RWPE2 (cell line): Measurements from ENCODE around the gene FZD7.
A peak's percentile ranks its signal among the peaks of the same experiment; 100 is the strongest.

Experiments
- ATAC-seq: fragments of 200-7000 bp; cut with Tn5 transposase; 3 replicates; pipeline ENCODE4 v1.9.1; 2021; ENCODE audit warnings: low read depth
- DNase-seq: peaks from one replicate; pipeline ENCODE4 v3.0.0-alpha.2; 2020; ENCODE audit warnings: low spot score
- H3K27ac ChIP-seq: fragments of 450-650 bp; 2 replicates; pipeline ENCODE4 v1.5.1; 2017; ENCODE audit warnings: mild to moderate bottlenecking; ENCODE audit not compliant: poor library complexity, severe bottlenecking
- H3K27me3 ChIP-seq: fragments of 250-450 bp; sonication (Bioruptor Pico); 2 replicates; pipeline ENCODE4 v1.5.1; 2021; ENCODE audit warnings: mild to moderate bottlenecking, moderate library complexity; ENCODE audit not compliant: insufficient read depth, poor library complexity, severe bottlenecking
- H3K36me3 ChIP-seq: fragments of 250-450 bp; sonication (Bioruptor Pico); 2 replicates; pipeline ENCODE4 v1.5.1; 2020; ENCODE audit warnings: low read depth, mild to moderate bottlenecking, moderate library complexity
- H3K4me1 ChIP-seq: fragments of 250-450 bp; sonication (Bioruptor Pico); 2 replicates; pipeline ENCODE4 v1.5.1; 2021; ENCODE audit warnings: mild to moderate bottlenecking, moderate library complexity; ENCODE audit not compliant: insufficient read depth, poor library complexity, severe bottlenecking
- H3K4me3 ChIP-seq: fragments of 250-450 bp; sonication (Bioruptor Pico); 2 replicates; pipeline ENCODE4 v1.5.1; 2021; ENCODE audit warnings: mild to moderate bottlenecking, moderate library complexity; ENCODE audit not compliant: severe bottlenecking
- H3K9me3 ChIP-seq: fragments of 250-450 bp; sonication (Bioruptor Pico); 2 replicates; pipeline ENCODE4 v1.5.1; 2021; ENCODE audit warnings: mild to moderate bottlenecking, moderate library complexity; ENCODE audit not compliant: severe bottlenecking
- TF ChIP-seq, protein P1 (sequence below): fragments of 450-650 bp; IDR thresholded peaks from one replicate; pipeline ENCODE4 v1.5.1; 2017; ENCODE audit warnings: mild to moderate bottlenecking, moderate library complexity; ENCODE audit not compliant: poor library complexity, severe bottlenecking

The FZD7 gene

GRCh38 chr2:202072737-202073401, 39.2 kb downstream of the FZD7 start, which contains the start of gene KIAA2012:
Gene KIAA2012, plus strand, starts transcription at chr2:202073255. Its CDS starts 373 bp downstream, at chr2:202073628.
- Histone ChIP-seq H3K27ac (no peak within 1 kb of the TSS), H3K4me3 (no peak within 1 kb of the TSS), H3K4me1 (no peaks in the 10 kb centered on the region), H3K9me3 (no peaks in the 10 kb centered on the region), H3K36me3 (no peaks in the 10 kb centered on the region), H3K27me3 (no peaks in the 10 kb centered on the region)
- TF ChIP-seq, protein P1, sequence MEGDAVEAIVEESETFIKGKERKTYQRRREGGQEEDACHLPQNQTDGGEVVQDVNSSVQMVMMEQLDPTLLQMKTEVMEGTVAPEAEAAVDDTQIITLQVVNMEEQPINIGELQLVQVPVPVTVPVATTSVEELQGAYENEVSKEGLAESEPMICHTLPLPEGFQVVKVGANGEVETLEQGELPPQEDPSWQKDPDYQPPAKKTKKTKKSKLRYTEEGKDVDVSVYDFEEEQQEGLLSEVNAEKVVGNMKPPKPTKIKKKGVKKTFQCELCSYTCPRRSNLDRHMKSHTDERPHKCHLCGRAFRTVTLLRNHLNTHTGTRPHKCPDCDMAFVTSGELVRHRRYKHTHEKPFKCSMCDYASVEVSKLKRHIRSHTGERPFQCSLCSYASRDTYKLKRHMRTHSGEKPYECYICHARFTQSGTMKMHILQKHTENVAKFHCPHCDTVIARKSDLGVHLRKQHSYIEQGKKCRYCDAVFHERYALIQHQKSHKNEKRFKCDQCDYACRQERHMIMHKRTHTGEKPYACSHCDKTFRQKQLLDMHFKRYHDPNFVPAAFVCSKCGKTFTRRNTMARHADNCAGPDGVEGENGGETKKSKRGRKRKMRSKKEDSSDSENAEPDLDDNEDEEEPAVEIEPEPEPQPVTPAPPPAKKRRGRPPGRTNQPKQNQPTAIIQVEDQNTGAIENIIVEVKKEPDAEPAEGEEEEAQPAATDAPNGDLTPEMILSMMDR, result no peak
- no peak for DNase-seq
- no peak for ATAC-seq

DNA sequence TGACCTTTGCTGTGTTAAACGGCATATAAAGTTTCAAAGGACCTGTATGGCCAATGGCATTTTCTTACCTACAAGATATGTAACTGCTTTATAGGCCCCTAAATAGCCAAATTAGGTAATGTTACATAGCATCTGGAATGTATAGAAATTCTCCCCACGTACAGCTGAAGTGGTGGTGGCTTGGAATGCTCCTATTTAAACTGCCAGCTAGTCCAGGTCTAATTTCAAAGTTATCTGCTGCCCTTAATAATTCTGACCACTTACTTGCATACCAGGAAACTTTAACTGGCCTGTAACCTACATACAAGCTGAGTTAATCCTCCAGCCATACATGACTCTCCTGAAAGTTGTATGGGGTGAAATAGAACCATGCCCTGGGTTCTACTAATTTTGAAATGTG, 40.7 kb downstream of the FZD7 start:
- no peaks in the 10 kb centered on the region for H3K36me3 ChIP-seq
- no peak overlapping the region for H3K27ac ChIP-seq
- TF ChIP-seq, protein P1, result no peak
- H3K4me3 ChIP-seq, result no peak overlapping the region
- no peaks in the 10 kb centered on the region for H3K9me3 ChIP-seq
- ATAC-seq (no peak), DNase-seq (no peak)
- H3K4me1 ChIP-seq, result no peaks in the 10 kb centered on the region
- H3K27me3 ChIP-seq, result no peaks in the 10 kb centered on the region

GRCh38 chr2:202079310-202079709, 45.7 kb downstream of the FZD7 start:
- H3K27ac ChIP-seq, result no peak overlapping the region
- TF ChIP-seq, protein P1, result no peak
- no peaks in the 10 kb centered on the region for H3K27me3 ChIP-seq
- no peak overlapping the region for H3K4me3 ChIP-seq
- H3K4me1 ChIP-seq, result no peaks in the 10 kb centered on the region
- ATAC-seq, result 0 out of 3 replicates have a peak, but pooled peaks have one; percentile 14
- DNase-seq, result no peak
- no peaks in the 10 kb centered on the region for H3K36me3 ChIP-seq
- H3K9me3 ChIP-seq, result no peaks in the 10 kb centered on the region

DNA sequence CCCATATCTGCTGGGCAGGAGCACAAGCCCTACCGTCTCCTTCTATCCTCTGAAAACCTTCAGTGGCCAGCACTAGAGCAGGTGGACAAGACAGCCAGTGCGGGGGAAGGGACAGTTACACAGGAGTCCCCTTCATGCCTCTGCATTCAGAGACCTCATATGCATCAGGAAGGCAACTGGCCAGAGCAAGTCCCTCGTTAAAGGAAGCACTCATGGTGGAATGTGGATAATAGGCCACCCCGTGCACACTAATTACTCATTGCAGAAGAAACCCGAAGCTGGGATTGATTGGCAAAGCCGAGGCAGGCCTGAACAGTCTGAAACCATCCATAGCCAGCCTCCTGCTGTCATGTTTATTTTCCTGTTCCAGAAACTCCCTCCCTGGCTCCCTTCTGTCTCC, 50.6 kb downstream of the FZD7 start:
- peak; percentile 41; the same call in 1 of the 3 replicates for ATAC-seq
- Histone ChIP-seq H3K36me3 (no peaks in the 10 kb centered on the region), H3K9me3 (no peaks in the 10 kb centered on the region), H3K27me3 (no peaks in the 10 kb centered on the region), H3K27ac (no peak overlapping the region), H3K4me3 (no peak overlapping the region), H3K4me1 (no peaks in the 10 kb centered on the region)
- TF ChIP-seq, protein P1, result no peak
- DNase-seq, result no peak
